Panc1 (cell line): ENCODE measurements around the gene ELOVL6. TPM values are rescaled to one million over a fixed set of nuclear protein-coding genes. Genes with fewer than 3 reads are reported as not detected.

Experiments used
- ATAC-seq: fragments of 200-7000 bp; cut with Tn5 transposase; 2 replicates; pipeline ENCODE4 v1.9.1; 2020; ENCODE audit warnings: mild to moderate bottlenecking, moderate library complexity
- BruUV-seq: library from RNA; stranded (reverse); fragments of 400-500 nt; replicated peaks from 2 replicates; lab custom pipeline; 2021; lab: Mats Ljungman, UMichigan
- CTCF ChIA-PET: fragments of 300-600 bp; sonication (Branson Sonifier 250); formaldehyde crosslinking; loops from one replicate; lab custom pipeline; 2022; ENCODE audit warnings: antibody characterized with exemption; lab: Charles Lee
- POLR2A ChIA-PET: fragments of 300-600 bp; sonication (Branson Sonifier 250); formaldehyde crosslinking; loops from one replicate; lab custom pipeline; 2022; ENCODE audit warnings: antibody characterized with exemption; lab: Charles Lee
- DNase-seq: peaks from one replicate; pipeline ENCODE4 v3.0.0-alpha.2; 2010; ENCODE audit warnings: low read depth, low spot score
- H3K27ac ChIP-seq: 2 replicates; pipeline ENCODE4 v1.5.1; 2011; ENCODE audit warnings: mild to moderate bottlenecking, low read length, inconsistent platforms
- H3K27me3 ChIP-seq: fragments of 200-500 bp; sonication (Bioruptor generic); 2 replicates; pipeline ENCODE4 v1.6.0; 2014; ENCODE audit warnings: low read length, inconsistent platforms; ENCODE audit not compliant: control insufficient read depth, insufficient read depth
- H3K36me3 ChIP-seq: fragments of 200-500 bp; sonication (Bioruptor generic); 2 replicates; pipeline ENCODE4 v1.5.1; 2014; ENCODE audit warnings: inconsistent platforms, mild to moderate bottlenecking, low read length, moderate library complexity; ENCODE audit not compliant: control insufficient read depth, insufficient read depth
- H3K4me1 ChIP-seq: 2 replicates; pipeline ENCODE4 v1.5.1; 2011; ENCODE audit warnings: inconsistent platforms, mild to moderate bottlenecking, low read length, moderate library complexity; ENCODE audit not compliant: control insufficient read depth, insufficient read depth
- H3K4me3 ChIP-seq, 2 experiments: 2 replicates each; pipeline ENCODE4 v1.5.1; 2011 to 2012; ENCODE audit warnings: low read depth in 2 of 2, low read length in 2 of 2, mild to moderate bottlenecking in 2 of 2, inconsistent platforms in 1 of 2, moderate library complexity in 1 of 2
- H3K9me3 ChIP-seq: fragments of 200-500 bp; sonication (Bioruptor generic); 2 replicates; pipeline ENCODE4 v1.5.1; 2014; ENCODE audit warnings: low read depth, mild to moderate bottlenecking, inconsistent platforms, low read length, moderate library complexity; ENCODE audit not compliant: control insufficient read depth, insufficient read depth
- POLR2AphosphoS5 ChIP-seq: IDR thresholded peaks from 2 replicates; pipeline ENCODE4 v1.6.1; 2012; ENCODE audit warnings: mild to moderate bottlenecking, low read depth, low read length, moderate library complexity
- SIN3A ChIP-seq: IDR thresholded peaks from 2 replicates; pipeline ENCODE4 v1.6.1; 2012; ENCODE audit warnings: low read depth, mild to moderate bottlenecking, low read length, moderate library complexity, borderline replicate concordance; ENCODE audit not compliant: insufficient read depth
- TCF7L2 ChIP-seq: IDR thresholded peaks from 2 replicates; pipeline ENCODE4 v1.6.1; 2011; ENCODE audit warnings: mild to moderate bottlenecking, low read depth, low read length, inconsistent platforms
- in situ Hi-C: cut with HindIII; loops from 2 replicates; pipeline ENCODE4 v1.10.0; 2016; ENCODE audit warnings: low sequenced_read_pairs, low pct_unique_long_range_greater_than_20kb
- intact Hi-C: fragments of 100-400 bp; cut with micrococcal nuclease; formaldehyde crosslinking; loops from one replicate; pipeline ENCODE4 v1.10.0; 2022; ENCODE audit not compliant: unreplicated experiment
- total RNA-seq: library from RNA; stranded (reverse); gene quantifications from one replicate; pipeline ENCODE4 v1.2.1, GENCODE V29; 2021; ENCODE audit not compliant: unreplicated experiment
- TF ChIP-seq, protein P1 (sequence below), 2 experiments: IDR thresholded peaks; 2 replicates each; pipeline ENCODE4 v1.6.1; 2011 to 2012; ENCODE audit warnings: low read depth in 2 of 2, control low read depth in 1 of 2, low read length in 1 of 2, mild to moderate bottlenecking in 1 of 2, moderate library complexity in 1 of 2; ENCODE audit not compliant: insufficient read depth in 1 of 2
- TF ChIP-seq, protein P2 (sequence below): fragments of 450-650 bp; IDR thresholded peaks from 2 replicates; pipeline ENCODE4 v1.5.1; 2017; ENCODE audit warnings: mild to moderate bottlenecking

Gene ELOVL6
- total RNA-seq, 1 experiment from 2014 or later: 0.54 TPM

DNA sequence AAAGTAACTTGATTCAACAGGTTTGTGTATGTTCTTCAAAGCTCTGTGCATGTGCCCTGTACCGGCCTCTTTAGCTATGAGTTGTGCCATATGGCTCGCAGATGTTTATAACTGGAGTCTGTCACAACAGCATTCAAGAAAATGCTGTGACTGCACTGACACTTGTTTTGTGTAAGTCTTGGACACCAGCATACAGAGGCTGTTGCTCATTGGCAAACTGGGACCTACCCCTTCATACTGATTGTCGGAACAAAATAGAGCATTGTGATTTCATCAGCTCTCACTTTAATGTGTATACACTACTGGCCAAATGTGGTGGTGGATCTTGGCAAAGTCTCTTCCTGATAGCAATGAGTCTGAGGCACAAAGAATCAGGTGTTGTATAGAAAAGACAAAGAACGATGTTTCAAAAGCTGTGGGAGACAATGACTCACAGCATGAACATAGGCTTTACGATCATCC lies 151.8 kb downstream of the ELOVL6 start:
- ChIA-PET POLR2A (no interaction called here), CTCF (no interaction called here)
- BruUV-seq: no TSS peak
- no peak overlapping the region for H3K4me3 ChIP-seq
- H3K9me3 ChIP-seq: no peaks in the 10 kb centered on the region
- no peaks in the 10 kb centered on the region for H3K27me3 ChIP-seq
- DNase-seq (no peak), ATAC-seq (no peak)
- H3K4me1 ChIP-seq: no peaks in the 10 kb centered on the region
- no peaks in the 10 kb centered on the region for H3K36me3 ChIP-seq
- intact Hi-C loops (no loop called here), in situ Hi-C loops (no loop called here)
- TF ChIP-seq SIN3A (no peak), POLR2AphosphoS5 (no peak), TCF7L2 (no peak)
- TF ChIP-seq, protein P1, sequence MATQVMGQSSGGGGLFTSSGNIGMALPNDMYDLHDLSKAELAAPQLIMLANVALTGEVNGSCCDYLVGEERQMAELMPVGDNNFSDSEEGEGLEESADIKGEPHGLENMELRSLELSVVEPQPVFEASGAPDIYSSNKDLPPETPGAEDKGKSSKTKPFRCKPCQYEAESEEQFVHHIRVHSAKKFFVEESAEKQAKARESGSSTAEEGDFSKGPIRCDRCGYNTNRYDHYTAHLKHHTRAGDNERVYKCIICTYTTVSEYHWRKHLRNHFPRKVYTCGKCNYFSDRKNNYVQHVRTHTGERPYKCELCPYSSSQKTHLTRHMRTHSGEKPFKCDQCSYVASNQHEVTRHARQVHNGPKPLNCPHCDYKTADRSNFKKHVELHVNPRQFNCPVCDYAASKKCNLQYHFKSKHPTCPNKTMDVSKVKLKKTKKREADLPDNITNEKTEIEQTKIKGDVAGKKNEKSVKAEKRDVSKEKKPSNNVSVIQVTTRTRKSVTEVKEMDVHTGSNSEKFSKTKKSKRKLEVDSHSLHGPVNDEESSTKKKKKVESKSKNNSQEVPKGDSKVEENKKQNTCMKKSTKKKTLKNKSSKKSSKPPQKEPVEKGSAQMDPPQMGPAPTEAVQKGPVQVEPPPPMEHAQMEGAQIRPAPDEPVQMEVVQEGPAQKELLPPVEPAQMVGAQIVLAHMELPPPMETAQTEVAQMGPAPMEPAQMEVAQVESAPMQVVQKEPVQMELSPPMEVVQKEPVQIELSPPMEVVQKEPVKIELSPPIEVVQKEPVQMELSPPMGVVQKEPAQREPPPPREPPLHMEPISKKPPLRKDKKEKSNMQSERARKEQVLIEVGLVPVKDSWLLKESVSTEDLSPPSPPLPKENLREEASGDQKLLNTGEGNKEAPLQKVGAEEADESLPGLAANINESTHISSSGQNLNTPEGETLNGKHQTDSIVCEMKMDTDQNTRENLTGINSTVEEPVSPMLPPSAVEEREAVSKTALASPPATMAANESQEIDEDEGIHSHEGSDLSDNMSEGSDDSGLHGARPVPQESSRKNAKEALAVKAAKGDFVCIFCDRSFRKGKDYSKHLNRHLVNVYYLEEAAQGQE (IDR thresholded peaks at IDR 0.05; ENCODE audit: insufficient read depth in 1 of 2, low read depth in 2 of 2, low read length in 1 of 2): no peak
- TF ChIP-seq, protein P2, sequence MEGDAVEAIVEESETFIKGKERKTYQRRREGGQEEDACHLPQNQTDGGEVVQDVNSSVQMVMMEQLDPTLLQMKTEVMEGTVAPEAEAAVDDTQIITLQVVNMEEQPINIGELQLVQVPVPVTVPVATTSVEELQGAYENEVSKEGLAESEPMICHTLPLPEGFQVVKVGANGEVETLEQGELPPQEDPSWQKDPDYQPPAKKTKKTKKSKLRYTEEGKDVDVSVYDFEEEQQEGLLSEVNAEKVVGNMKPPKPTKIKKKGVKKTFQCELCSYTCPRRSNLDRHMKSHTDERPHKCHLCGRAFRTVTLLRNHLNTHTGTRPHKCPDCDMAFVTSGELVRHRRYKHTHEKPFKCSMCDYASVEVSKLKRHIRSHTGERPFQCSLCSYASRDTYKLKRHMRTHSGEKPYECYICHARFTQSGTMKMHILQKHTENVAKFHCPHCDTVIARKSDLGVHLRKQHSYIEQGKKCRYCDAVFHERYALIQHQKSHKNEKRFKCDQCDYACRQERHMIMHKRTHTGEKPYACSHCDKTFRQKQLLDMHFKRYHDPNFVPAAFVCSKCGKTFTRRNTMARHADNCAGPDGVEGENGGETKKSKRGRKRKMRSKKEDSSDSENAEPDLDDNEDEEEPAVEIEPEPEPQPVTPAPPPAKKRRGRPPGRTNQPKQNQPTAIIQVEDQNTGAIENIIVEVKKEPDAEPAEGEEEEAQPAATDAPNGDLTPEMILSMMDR: no peak
- H3K27ac ChIP-seq: no peak overlapping the region

DNA sequence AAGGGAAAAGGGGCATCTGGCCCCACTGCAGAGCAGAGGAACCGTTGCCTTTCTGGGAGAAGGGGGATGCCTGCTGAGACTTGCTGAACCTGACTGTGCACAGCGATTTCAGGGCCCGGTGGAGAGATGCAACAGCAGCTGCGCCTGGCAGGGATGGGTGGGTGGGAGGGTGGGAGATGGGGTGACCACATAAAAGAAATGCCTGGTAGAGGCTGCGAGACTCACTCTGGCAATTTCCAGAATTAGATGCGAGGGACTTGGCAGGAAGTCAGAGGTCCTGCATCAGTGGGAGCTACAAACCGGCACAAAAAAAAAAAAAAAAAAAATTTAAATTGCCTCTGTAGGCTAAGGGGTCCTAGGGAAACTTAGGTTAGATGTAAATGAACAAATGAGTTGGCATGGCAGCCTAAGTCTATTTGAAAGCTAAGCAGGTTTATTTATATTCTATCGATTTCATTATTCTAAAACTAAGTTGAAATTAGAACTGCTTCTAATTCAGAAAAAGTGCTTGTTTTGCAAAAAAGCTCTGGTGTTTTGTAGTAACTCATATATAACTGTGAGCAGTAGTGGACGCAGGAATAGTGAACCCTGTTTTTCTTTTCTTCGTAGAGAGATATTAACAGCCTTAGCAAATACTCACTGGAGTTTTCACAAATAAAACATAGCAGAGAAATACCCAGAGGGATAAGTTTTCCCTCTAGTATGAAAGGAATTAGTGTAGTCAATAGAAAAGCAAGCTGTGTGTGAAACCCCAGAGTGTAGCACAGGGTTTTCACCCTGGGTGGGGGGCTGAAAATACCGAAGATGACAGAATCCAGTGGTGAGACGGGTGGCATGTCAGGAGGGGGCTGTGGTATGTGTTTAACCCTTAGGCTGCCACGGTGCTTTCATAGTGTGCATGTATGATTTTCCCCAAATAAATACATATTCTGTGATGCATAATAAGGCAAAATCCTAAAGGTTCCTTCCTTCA lies 155.6 kb downstream of the ELOVL6 start:
- POLR2A ChIA-PET: no interaction called here

More for the DNA sequence above, 155.6 kb downstream of the ELOVL6 start:
- intact Hi-C loops: no loop called here
- no TSS peak for BruUV-seq
- no peaks in the 10 kb centered on the region for H3K4me1 ChIP-seq
- no peak overlapping the region for H3K4me3 ChIP-seq
- no peaks in the 10 kb centered on the region for H3K27me3 ChIP-seq
- CTCF ChIA-PET: no interaction called here
- no peaks in the 10 kb centered on the region for H3K9me3 ChIP-seq
- TF ChIP-seq, protein P2: no peak
- no peak for TF ChIP-seq POLR2AphosphoS5
- DNase-seq: no peak
- ATAC-seq: no peak
- H3K27ac ChIP-seq: no peak overlapping the region
- in situ Hi-C loops: no loop called here
- H3K36me3 ChIP-seq: no peaks in the 10 kb centered on the region
